Mesothelial cell of epicardium (in vitro differentiated cells): ENCODE results near the gene SMOC2. TPM values are rescaled to one million over a fixed set of nuclear protein-coding genes. Genes with fewer than 3 reads are reported as not detected.

Source experiments
- DNase-seq, 2 experiments: peaks; one replicate each; pipeline ENCODE4 v3.0.0; 2021; ENCODE audit warnings: low spot score in 2 of 2; ENCODE audit not compliant: unreplicated experiment in 2 of 2
- H3K27ac Mint-ChIP-seq: 2 replicates; pipeline ENCODE4 v1.8.0; 2021; ENCODE audit warnings: mixed read lengths
- H3K27me3 Mint-ChIP-seq: 2 replicates; pipeline ENCODE4 v1.8.0; 2021; ENCODE audit warnings: low read depth, mixed read lengths
- H3K36me3 Mint-ChIP-seq: 2 replicates; pipeline ENCODE4 v1.8.0; 2021; ENCODE audit warnings: mixed read lengths
- H3K4me1 Mint-ChIP-seq: 2 replicates; pipeline ENCODE4 v1.8.0; 2021; ENCODE audit warnings: mixed read lengths
- H3K4me3 Mint-ChIP-seq: 2 replicates; pipeline ENCODE4 v1.8.0; 2021; ENCODE audit warnings: mild to moderate bottlenecking, moderate library complexity, mixed read lengths
- H3K9me3 Mint-ChIP-seq: 2 replicates; pipeline ENCODE4 v1.8.0; 2021; ENCODE audit warnings: mixed read lengths
- CTCF ChIP-seq: fragments of 200-600 bp; sonication (generic); IDR thresholded peaks from one replicate; pipeline ENCODE4 v1.5.0; 2021; ENCODE audit warnings: antibody characterized with exemption; ENCODE audit not compliant: unreplicated experiment
- total RNA-seq: library from RNA; stranded (reverse); gene quantifications from 3 replicates; pipeline ENCODE4 v1.2.1, GENCODE V29; 2021

The SMOC2 gene
- total RNA-seq, 1 donor from 2014 or later: 4.4 TPM

GRCh38 chr6:168643401-168643800, 202.4 kb downstream of the SMOC2 start:
- Mint-ChIP-seq H3K4me3 (no peak overlapping the region), H3K4me1 (peaks cover 40% of the 10 kb centered on the region), H3K36me3 (no peaks in the 10 kb centered on the region), H3K27ac (no peak overlapping the region), H3K27me3 (no peaks in the 10 kb centered on the region), H3K9me3 (no peaks in the 10 kb centered on the region)
- no peak for TF ChIP-seq CTCF
- no peak for DNase-seq

DNA sequence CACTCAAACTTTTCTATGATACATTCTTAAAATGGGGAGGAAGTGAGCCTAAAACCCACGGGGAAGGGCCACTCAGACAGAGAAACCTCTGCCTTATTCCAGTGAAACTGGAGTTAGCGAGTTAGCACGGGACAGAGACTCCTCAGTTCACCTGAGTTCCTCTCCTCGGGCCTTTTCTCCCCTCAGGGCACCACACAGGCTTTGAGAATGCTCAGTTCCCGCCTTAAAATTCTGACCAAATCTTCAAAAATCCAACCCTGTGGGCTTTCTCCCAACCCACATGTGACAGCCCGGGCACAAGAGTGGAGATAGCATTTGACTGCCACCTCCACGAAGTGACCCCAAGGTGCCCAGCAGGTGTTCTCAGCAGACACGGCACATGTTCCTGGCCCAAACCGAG, 204.3 kb downstream of the SMOC2 start:
- Mint-ChIP-seq H3K4me3 (no peak overlapping the region), H3K9me3 (no peaks in the 10 kb centered on the region), H3K4me1 (peaks cover 39% of the 10 kb centered on the region), H3K27me3 (peaks cover 2% of the 10 kb centered on the region), H3K36me3 (no peaks in the 10 kb centered on the region), H3K27ac (no peak overlapping the region)
- DNase-seq: no peak
- TF ChIP-seq CTCF: no peak

- Mint-ChIP-seq H3K36me3 (no peaks in the 10 kb centered on the region), H3K27me3 (peaks cover 4% of the 10 kb centered on the region), H3K9me3 (no peaks in the 10 kb centered on the region), H3K4me3 (no peak overlapping the region), H3K4me1 (peaks cover 34% of the 10 kb centered on the region), H3K27ac (no peak overlapping the region)
- TF ChIP-seq CTCF: no peak
- no peak for DNase-seq
Observed at GRCh38 chr6:168647271-168647670, 206.3 kb downstream of the SMOC2 start.

DNA sequence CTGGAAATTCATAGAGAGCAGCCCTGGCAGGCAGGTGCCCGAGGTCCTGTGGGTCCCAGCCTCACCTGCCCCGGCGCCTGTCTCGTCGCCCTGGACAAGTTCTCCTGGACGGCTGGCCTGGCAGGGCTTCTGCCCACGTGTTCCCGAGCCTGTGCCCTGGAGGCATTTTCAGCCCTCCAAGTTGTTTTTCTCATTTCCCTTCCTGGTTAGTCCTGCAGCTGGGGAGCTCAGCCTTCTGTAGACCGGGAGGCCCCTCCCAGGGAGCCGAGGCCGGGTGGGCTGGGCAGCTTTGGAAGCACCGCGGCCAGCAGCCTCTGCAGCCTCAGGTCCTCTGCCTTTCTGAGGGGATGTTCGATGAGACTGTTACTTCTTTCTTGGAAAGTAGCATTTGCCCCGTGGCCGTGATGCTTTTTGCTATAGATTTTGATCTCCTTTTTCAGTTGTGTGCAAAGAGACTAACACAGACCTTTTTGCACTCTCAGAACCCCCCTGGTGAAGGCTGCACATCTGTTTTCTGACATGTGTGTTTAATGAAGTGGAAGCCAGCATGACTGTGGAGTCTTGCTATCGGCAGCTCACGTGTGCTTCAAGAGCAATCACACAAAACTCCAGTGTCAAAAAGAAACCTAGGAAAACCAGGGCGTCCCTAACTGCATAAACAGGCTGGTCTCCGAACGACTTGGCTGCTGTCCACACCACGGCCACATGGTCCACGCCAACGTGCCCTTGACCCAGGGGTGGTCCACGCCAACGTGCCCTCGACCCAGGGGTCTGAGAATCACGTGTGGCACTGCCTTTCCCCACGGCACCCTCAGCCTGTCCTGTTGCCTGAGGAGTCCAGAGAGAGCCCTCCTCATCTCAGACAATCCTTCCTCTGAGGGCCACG, 207.5 kb downstream of the SMOC2 start:
- H3K27ac Mint-ChIP-seq: no peak overlapping the region
- H3K9me3 Mint-ChIP-seq: no peaks in the 10 kb centered on the region
- H3K4me3 Mint-ChIP-seq: no peak overlapping the region

GRCh38 chr6:168649209-168649608, 208.2 kb downstream of the SMOC2 start:
- Mint-ChIP-seq H3K36me3 (no peaks in the 10 kb centered on the region), H3K4me3 (no peak overlapping the region), H3K4me1 (peaks cover 34% of the 10 kb centered on the region), H3K9me3 (no peaks in the 10 kb centered on the region), H3K27ac (no peak overlapping the region), H3K27me3 (peaks cover 4% of the 10 kb centered on the region)
- DNase-seq: no peak
- TF ChIP-seq CTCF: no peak

More for the DNA sequence above, 207.5 kb downstream of the SMOC2 start:
- no peak for DNase-seq
- no peak for TF ChIP-seq CTCF
- H3K27me3 Mint-ChIP-seq: peaks cover 4% of the 10 kb centered on the region
- no peaks in the 10 kb centered on the region for H3K36me3 Mint-ChIP-seq
- H3K4me1 Mint-ChIP-seq: peaks cover 34% of the 10 kb centered on the region
